ENCODE measurements around the gene COPS9. TPM values are rescaled to one million over a fixed set of nuclear protein-coding genes. Genes with fewer than 3 reads are reported as not detected.

COPS9 gene
- total and polyA plus RNA-seq, 8 donors, result 62.4 to 146 (median 90.9) TPM

DNA sequence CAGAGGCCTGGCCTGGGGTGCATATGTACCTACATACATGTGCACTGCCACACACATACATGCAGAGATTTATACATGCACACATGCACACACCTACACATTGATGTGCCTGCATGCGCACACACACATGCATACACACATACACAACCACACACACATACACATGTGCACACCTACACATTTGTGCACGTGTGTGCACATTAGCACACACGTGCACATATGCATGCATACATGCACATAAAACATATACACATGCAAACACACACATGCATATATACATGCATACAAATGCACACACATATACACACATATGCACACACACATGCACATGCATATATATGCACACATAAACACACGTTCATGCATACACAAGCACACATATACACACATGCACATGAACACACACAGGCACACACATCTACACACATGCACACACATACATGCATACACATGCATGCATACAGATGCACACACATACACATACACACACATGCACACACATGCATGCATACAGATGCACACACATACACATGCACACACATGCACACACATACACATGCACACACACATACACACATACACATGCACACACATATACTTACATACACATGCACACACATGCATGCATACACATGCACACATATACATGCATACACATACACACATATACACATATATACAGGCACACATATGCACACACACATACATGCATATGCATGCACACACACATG, 27.9 kb upstream of the COPS9 start:
- ATAC-seq (no peak), DNase-seq (peak in 1 of 4 donors; percentile 13)
- no peaks in the 10 kb centered on the region for H3K9me3 ChIP-seq
- no peaks in the 10 kb centered on the region for H3K4me1 ChIP-seq
- peaks cover 0 to 24% of the 10 kb centered on the region in 2 donors for H3K27me3 ChIP-seq
- no peak overlapping the region for H3K27ac ChIP-seq
- intact Hi-C loops (cut with DNase I), result no loop called here
- TF ChIP-seq, protein P1, sequence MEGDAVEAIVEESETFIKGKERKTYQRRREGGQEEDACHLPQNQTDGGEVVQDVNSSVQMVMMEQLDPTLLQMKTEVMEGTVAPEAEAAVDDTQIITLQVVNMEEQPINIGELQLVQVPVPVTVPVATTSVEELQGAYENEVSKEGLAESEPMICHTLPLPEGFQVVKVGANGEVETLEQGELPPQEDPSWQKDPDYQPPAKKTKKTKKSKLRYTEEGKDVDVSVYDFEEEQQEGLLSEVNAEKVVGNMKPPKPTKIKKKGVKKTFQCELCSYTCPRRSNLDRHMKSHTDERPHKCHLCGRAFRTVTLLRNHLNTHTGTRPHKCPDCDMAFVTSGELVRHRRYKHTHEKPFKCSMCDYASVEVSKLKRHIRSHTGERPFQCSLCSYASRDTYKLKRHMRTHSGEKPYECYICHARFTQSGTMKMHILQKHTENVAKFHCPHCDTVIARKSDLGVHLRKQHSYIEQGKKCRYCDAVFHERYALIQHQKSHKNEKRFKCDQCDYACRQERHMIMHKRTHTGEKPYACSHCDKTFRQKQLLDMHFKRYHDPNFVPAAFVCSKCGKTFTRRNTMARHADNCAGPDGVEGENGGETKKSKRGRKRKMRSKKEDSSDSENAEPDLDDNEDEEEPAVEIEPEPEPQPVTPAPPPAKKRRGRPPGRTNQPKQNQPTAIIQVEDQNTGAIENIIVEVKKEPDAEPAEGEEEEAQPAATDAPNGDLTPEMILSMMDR (IDR thresholded peaks at IDR 0.05), result no peak
- H3K36me3 ChIP-seq, result no peaks in the 10 kb centered on the region
- no peak overlapping the region for H3K4me3 ChIP-seq

DNA sequence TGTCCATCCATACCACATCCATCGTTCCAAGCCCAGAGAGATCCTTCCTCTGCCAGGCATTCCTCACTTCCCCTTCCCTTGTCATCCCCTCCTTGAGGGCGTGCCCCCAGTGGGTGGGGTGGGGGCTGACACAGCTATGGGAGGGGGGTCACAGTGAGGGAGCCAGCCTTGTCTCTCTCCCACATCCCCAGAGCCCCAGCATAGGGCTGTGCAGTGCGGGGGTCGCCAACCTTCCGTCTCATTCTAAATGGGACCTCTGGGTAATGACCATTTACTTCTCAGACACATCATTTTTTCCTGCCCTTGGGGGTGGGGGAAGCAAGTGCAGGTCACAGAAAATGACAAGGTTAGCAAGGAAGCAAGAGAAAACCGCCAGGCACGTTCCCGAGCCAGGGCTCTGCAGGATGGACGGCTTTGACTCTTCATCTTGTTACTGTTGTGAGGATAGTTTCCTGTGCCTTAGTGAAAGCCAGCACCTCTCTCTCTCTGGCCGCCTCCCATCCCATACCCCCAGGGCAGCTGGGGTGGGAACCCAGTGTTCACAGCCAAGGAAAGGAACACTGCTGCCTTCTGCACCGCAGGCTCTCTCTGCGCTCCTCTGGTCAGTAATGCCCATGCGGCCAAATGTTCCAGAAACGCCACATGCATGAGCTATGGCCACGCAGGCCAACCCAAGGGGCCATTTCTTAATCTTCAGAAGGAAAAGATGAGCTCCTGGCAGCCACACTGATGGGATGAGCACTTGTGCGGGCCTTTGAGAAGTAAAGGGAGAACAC, 27.0 kb upstream of the COPS9 start:
- no peak overlapping the region for H3K4me3 ChIP-seq
- H3K27me3 ChIP-seq, result peaks cover 0 to 17% of the 10 kb centered on the region in 2 donors
- no peak overlapping the region for H3K27ac ChIP-seq
- no peaks in the 10 kb centered on the region for H3K36me3 ChIP-seq
- TF ChIP-seq, protein P1 (IDR thresholded peaks at IDR 0.05), result no peak
- ATAC-seq (no peak), DNase-seq (peak in 2 of 4 donors; percentile 4 to 48)
- intact Hi-C loops (cut with DNase I), result no loop called here
- H3K9me3 ChIP-seq, result no peaks in the 10 kb centered on the region
- no peaks in the 10 kb centered on the region for H3K4me1 ChIP-seq

DNA sequence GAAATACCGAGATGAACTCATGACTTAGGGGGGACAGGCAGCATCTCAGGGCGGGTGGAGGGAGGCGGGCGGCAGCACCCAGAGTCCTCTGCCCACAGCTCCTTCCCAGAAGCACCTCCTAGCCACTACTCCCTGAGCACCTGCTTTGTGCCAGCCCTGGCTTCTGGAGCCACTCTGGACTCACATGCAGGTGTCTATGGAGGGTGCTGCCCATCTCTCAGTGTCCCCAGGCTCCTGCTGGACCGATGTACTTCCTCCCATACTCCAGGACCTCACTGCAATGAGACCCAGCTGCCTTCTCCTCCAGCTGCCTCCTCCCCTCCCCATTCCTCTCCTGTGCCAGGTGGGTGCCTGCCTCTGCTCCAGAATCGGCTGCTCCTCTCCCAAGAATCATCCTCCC, 26.4 kb upstream of the COPS9 start:
- no peak overlapping the region for H3K4me3 ChIP-seq
- H3K27me3 ChIP-seq, result peaks cover 0 to 11% of the 10 kb centered on the region in 2 donors
- H3K27ac ChIP-seq, result no peak overlapping the region
- DNase-seq, result peak in 2 of 4 donors; percentile 2 to 42
- H3K4me1 ChIP-seq, result no peaks in the 10 kb centered on the region
- ATAC-seq, result no peak
- no peaks in the 10 kb centered on the region for H3K9me3 ChIP-seq
- TF ChIP-seq, protein P1 (IDR thresholded peaks at IDR 0.05), result no peak
- H3K36me3 ChIP-seq, result no peaks in the 10 kb centered on the region
- intact Hi-C loops (cut with DNase I), result no loop called here

DNA sequence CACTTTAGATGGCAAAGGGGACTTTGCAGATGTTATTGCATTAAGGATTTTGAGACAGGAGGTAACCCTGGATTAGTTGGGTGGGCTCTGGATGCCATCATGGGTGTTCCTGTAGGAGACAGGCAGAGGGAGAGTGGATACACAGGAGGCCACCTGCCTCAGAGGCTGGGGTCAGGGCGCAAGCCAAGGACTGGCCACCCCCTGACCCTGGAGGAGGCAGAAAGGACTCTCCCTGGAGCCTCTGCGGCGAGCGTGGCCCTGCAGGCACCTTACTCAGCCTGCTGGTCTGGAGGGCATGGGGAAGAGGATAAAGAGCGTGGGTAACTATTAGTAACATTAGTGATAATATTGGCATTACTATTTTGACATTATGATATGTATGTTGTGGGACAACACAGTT, 25.9 kb upstream of the COPS9 start:
- intact Hi-C loops (cut with DNase I), result no loop called here
- DNase-seq (peak in 2 of 4 donors; percentile 17 to 47), ATAC-seq (no peak)
- no peak overlapping the region for H3K27ac ChIP-seq
- TF ChIP-seq, protein P1 (IDR thresholded peaks at IDR 0.05), result no peak
- peaks cover 0 to 6% of the 10 kb centered on the region in 2 donors for H3K27me3 ChIP-seq
- no peak overlapping the region for H3K4me3 ChIP-seq
- H3K9me3 ChIP-seq, result no peaks in the 10 kb centered on the region
- no peaks in the 10 kb centered on the region for H3K36me3 ChIP-seq
- no peaks in the 10 kb centered on the region for H3K4me1 ChIP-seq

DNA sequence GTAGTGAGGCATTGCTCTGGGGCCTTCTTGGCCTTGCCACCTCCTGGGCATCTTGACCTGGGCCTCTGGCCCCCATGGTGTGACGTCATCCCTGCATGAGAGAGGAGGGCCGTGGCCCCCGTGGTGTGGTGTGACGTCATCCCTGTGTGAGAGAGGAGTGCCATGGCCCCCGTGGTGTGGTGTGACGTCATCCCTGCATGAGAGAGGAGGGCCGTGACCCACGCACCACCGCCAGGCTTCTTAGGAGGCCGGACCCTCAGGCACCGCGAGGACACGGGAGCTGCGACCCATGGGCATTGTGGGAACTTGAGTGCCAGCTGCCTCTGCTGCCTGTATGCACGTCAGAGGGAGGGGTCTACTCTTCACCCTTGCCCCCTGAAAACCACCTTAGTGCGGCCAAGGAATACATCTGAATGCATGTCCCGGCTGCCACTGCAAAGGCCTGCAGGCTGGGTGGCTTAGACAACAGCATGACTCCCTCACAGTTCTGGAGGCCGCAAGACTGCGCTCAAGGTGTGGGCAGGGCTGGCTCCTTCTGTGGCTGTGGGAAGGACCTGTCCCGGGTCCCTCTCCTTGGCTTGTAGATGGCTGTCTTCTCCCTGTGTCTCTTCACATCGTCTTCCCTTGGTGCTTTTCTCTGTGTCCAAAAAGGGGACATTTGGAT, 25.1 kb upstream of the COPS9 start:
- TF ChIP-seq, protein P1 (IDR thresholded peaks at IDR 0.05), result no peak
- H3K9me3 ChIP-seq, result no peaks in the 10 kb centered on the region
- DNase-seq (peak in 2 of 4 donors; percentile 20 to 75), ATAC-seq (no peak)
- no peaks in the 10 kb centered on the region for H3K4me1 ChIP-seq
- H3K4me3 ChIP-seq, result no peak overlapping the region
- intact Hi-C loops (cut with DNase I), result no loop called here
- no peak overlapping the region for H3K27ac ChIP-seq
- no peaks in the 10 kb centered on the region for H3K36me3 ChIP-seq
- peaks cover 0 to 5% of the 10 kb centered on the region in 2 donors for H3K27me3 ChIP-seq

Measured in left lung (tissue), 10 donors.